Astrocyte of the cerebellum (primary cell): ENCODE data around the gene TMX2.
A peak's percentile ranks its signal among the peaks of the same experiment; 100 is the strongest.

Experiments used
- DNase-seq: peaks from one replicate; pipeline ENCODE4 v3.0.0-alpha.2; 2011; ENCODE audit warnings: low read depth
- H3K4me3 ChIP-seq: 2 replicates; pipeline ENCODE4 v1.5.1; 2011; ENCODE audit warnings: mild to moderate bottlenecking, low read depth, low read length, moderate library complexity
- CTCF ChIP-seq: IDR thresholded peaks from 2 replicates; pipeline ENCODE4 v1.5.1; 2012; ENCODE audit warnings: low read length, low read depth, moderate library complexity, mild to moderate bottlenecking; ENCODE audit errors: missing control alignments
- in situ Hi-C: cut with HindIII; loops from 2 replicates; pipeline ENCODE4 v1.10.0; 2017; ENCODE audit warnings: low sequenced_read_pairs

Gene TMX2

GRCh38 chr11:57751176-57751575, 38.8 kb downstream of the TMX2 start:
- TF ChIP-seq CTCF: no peak
- in situ Hi-C loops: no loop called here
- DNase-seq: no peak

GRCh38 chr11:57751676-57752253, 39.4 kb downstream of the TMX2 start, which contains the start of gene BTBD18:
BTBD18 (minus strand) TSS chr11:57751819; CDS start chr11:57751188, 631 bp downstream.
- peak; percentile 33 for DNase-seq
- in situ Hi-C loops: no loop called here
- no peak within 1 kb of the TSS for H3K4me3 ChIP-seq
- TF ChIP-seq CTCF: peak; percentile 58

More at GRCh38 chr11:57751176-57751575, 38.8 kb downstream of the TMX2 start:
- no peak overlapping the region for H3K4me3 ChIP-seq

- in situ Hi-C loops: no loop called here
- no peak for TF ChIP-seq CTCF
- DNase-seq: no peak
- no peak overlapping the region for H3K4me3 ChIP-seq
These were observed 40.6 kb downstream of the TMX2 start for GRCh38 chr11:57752954-57753353.

- no peak for TF ChIP-seq CTCF
- H3K4me3 ChIP-seq: no peak overlapping the region
- no peak for DNase-seq
- in situ Hi-C loops: no loop called here
These were observed 45.8 kb downstream of the TMX2 start for GRCh38 chr11:57758174-57758573.

GRCh38 chr11:57761301-57762234, 49.2 kb downstream of the TMX2 start, which contains the start of gene CTNND1:
CTNND1 (plus strand) TSS chr11:57761802; CDS start chr11:57791479, 29,677 bp downstream.
- peak; percentile 98 for DNase-seq
- no peak for TF ChIP-seq CTCF
- H3K4me3 ChIP-seq: peak within 1 kb of the TSS; percentile 76
- in situ Hi-C loops: no loop called here

- H3K4me3 ChIP-seq: peak overlapping the region; percentile 76
- in situ Hi-C loops: no loop called here
- no peak for TF ChIP-seq CTCF
- DNase-seq: no peak
These were observed 50.0 kb downstream of the TMX2 start for GRCh38 chr11:57762235-57762861.
